Right ventricle myocardium inferior (tissue), 1 donor: ENCODE results near the gene TRAPPC14. TPM values are rescaled to one million over a fixed set of nuclear protein-coding genes. Genes with fewer than 3 reads are reported as not detected.
"Not testable (repeated sequence)": the region's sequence is repeated elsewhere in the genome, so short reads cannot be mapped to it uniquely, and the experiment has no call there.

Experiments
- ATAC-seq: fragments of 200-7000 bp; cut with Tn5 transposase; one replicate; pipeline ENCODE4 v1.9.1; 2020; ENCODE audit warnings: mild to moderate bottlenecking, moderate library complexity
- DNase-seq: peaks from one replicate; pipeline ENCODE4 v3.0.0; 2021; ENCODE audit errors: missing footprints
- intact Hi-C: fragments of 100-400 bp; cut with DNase I; formaldehyde crosslinking; loops from one replicate; pipeline ENCODE4 v1.11.0; 2022
- total RNA-seq: library from RNA; stranded (reverse); fragmentation: NEBNext Ultra II Directional; extraction: Animal tissue kit (Norgen Biotek cat#: 25700); gene quantifications from one replicate; pipeline ENCODE4 v1.2.1, GENCODE V29; 2021
- donor health status: DM: no; HTN: yes; CAD: no; lungs with severe emphysema.

TRAPPC14 gene
- total RNA-seq, 1 donor from 2014 or later: 7.1 TPM

- intact Hi-C loops: no loop called here
- ATAC-seq (no peak), DNase-seq (no peak)
Observed at GRCh38 chr7:100156331-100157068, 2.0 kb downstream of the TRAPPC14 start.

GRCh38 chr7:100155553-100156317, 2.8 kb downstream of the TRAPPC14 start:
- no peak for ATAC-seq
- intact Hi-C loops: no loop called here
- no peak for DNase-seq

DNA sequence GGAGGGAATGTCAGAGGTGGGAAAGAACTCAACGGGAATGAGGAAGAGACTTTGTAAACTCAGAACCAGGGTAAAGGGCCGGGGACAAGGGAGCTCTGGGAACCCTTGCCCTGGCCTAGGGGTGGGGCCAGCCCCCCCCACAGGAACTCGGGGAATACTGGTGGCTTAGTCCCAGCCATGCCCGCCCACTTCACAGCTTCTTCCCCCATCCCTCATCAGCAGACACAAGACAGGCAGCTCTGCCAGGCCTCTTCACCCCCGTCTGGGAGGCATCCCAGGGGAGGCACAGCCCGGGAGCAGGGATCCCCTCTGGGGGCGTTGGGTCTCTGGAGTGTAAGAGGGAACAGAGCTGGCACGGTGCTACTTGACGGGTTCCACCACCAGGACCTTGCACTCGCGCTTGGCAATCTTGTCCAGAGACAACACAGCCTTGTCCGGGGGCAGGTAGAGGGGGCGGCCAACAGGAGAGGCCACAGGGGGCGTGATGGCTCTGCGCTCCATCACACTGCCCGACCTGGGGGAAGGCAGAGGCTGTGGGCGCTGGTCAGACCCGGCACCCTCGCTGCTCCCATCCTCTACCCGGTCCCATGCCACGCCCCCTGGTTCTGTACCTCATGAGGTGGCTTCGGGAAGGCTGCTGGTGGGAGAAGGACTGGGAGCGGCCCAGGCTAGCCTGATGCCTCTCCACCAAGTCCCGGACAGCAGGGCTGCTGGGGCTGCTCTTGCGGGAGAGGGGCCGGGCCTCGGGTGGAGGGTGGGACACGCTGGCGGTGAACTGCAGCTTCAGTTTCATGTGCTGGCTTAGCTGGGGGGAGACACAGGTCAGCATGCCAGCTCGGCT, 3.7 kb downstream of the TRAPPC14 start:
- intact Hi-C loops: no loop called here
- DNase-seq (no peak), ATAC-seq (no peak)

GRCh38 chr7:100153708-100154535, 4.6 kb downstream of the TRAPPC14 start:
- intact Hi-C loops: no loop called here
- DNase-seq (no peak), ATAC-seq (no peak)

DNA sequence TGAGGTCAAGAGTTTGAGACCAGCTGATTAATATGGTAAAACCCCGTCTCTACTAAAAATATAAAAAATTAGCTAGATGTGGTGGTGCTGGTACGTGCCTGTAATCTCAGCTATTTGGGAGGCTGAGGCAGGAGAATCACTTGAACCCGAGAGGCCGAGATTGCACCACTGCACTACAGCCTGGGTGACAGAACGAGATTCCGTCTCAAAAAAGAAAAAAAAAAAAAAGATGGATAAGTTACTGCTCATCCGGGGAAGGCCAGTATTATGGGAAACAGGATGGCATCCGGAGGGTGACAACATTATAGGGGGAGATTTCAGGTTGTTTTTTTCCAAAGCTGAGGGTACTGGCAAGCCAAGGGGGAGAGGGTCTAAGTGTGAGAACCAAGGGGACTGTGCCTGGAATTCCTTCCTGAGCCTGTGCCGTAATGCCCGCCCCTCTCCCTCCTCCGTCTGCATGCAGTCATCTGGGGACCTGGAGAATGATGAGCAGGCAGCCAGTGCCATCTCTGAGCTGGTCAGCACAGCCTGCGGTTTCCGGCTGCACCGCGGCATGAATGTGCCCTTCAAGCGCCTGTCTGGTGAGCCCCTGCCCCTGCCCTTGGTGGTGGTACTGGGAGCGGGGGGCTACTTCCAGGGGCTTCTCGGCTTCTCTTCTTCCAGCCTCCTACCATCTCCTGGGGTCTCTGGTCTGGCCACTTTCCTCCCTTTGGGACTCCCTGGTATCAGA, 5.4 kb downstream of the TRAPPC14 start:
- ATAC-seq: no peak
- no peak for DNase-seq
- intact Hi-C loops: no loop called here

DNA sequence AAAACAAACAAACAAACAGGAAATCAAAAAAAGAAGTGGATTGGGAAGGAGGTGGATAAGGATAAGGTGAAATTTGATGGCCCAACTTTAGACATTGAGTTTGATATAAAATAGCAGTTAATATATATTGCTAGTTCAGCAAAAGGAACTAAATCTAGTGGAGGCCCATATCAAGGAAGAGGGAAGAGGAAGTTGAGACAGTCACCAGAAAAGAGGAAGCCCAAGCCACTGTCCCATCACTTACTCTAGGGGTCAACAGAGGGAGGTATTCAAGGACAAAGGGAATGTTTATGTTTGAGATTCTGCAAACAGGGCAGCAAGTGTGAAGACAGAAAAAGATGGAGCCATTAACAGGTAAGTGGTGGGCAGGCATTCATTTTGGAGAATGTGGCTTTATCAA, 6.1 kb downstream of the TRAPPC14 start:
- intact Hi-C loops: no loop called here
- ATAC-seq (no peak), DNase-seq (no peak)

DNA sequence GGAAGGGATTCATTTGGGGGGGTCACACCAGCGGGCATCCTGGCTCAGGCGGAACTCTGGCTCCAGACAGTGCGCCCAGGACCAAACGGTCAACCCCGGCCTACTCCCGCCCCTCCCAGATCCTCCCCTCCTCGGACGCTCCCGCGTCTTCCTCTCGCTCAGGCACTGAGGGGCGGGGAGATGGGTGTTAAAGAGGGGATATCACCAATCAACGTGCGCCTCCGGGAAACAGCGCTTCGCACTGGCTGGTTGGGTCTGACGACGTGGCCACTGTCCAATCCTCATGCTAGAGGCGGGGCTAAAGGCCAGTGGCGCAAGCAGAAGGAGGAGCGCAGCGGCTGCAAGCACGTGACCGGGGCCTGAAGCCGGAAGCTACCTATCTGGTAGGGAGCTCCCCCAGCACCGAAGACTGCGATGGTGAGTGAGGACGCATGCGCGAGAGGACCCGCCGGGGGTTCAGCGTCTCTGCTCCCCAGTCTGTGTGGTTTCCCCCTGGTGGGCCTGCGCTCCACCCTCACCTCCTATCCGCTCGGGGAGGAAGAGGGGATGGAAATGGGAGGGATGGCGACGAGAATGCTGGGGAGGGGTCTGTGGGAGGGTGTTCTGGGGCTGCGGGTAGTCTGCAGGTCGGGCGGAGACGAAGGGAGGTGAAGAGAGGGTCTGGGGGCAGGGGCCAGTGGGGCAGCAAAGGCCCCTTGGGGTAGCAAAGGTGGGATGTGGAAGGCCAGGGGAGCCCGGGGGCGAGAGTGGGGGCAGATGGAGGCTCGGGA, 9.8 kb downstream of the TRAPPC14 start, which contains the start of gene LAMTOR4:
LAMTOR4 (plus strand) TSS at position 360 of the 770 bp plus-strand sequence; CDS start at position 415, 55 bp downstream.
- ATAC-seq: peak; percentile 100
- intact Hi-C loops: loop anchor here (10.0 kb wide), 1 partner anchor 196 kb away; no protein-coding TSS in a partner anchor

GRCh38 chr7:100148225-100148558, 10.3 kb downstream of the TRAPPC14 start:
- ATAC-seq: peak; percentile 1
- DNase-seq: no peak
- intact Hi-C loops: loop anchor here (10.0 kb wide), 1 partner anchor 197 kb away; no protein-coding TSS in a partner anchor

More for the DNA sequence above, 9.8 kb downstream of the TRAPPC14 start, which contains the start of gene LAMTOR4:
- DNase-seq: peak; percentile 99

GRCh38 chr7:100147278-100147677, 11.2 kb downstream of the TRAPPC14 start:
- no peak for DNase-seq
- no peak for ATAC-seq
- intact Hi-C loops: loop anchor here (10.0 kb wide), 1 partner anchor 198 kb away; no protein-coding TSS in a partner anchor

GRCh38 chr7:100146350-100146749, 12.2 kb downstream of the TRAPPC14 start:
- not testable (repeated sequence) for DNase-seq, ATAC-seq

DNA sequence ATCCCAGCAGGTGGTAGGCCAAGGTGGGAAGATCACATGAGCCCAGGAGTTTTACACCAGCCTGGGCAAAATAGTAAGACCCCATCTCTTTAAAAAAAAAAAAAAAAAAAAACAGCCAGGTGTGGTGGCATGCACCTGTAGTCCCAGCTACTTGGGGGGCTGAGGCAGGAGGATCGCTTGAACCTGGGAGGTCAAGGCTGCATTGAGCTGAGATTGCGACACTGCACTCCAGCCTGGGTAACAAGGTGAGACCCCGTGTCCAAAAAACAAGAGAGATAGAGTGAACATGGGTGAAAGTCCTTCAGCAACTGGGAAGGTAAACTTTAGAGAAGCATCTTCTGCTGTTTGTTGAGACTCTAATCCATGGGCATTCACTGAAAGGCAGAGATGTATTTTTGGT, 16.1 kb downstream of the TRAPPC14 start:
- no peak for DNase-seq
- no peak for ATAC-seq
- intact Hi-C loops: loop anchor here (10.0 kb wide), 1 partner anchor 202 kb away; no protein-coding TSS in a partner anchor

More at GRCh38 chr7:100146350-100146749, 12.2 kb downstream of the TRAPPC14 start:
- intact Hi-C loops: loop anchor here (10.0 kb wide), 1 partner anchor 198 kb away; no protein-coding TSS in a partner anchor

GRCh38 chr7:100141555-100141949, 17.0 kb downstream of the TRAPPC14 start:
- ATAC-seq: no peak
- DNase-seq: no peak
- intact Hi-C loops: loop anchor here (10.0 kb wide), 1 partner anchor 203 kb away; no protein-coding TSS in a partner anchor

- intact Hi-C loops: no loop called here
- DNase-seq: no peak
- no peak for ATAC-seq
Observed at GRCh38 chr7:100137851-100138760, 20.4 kb downstream of the TRAPPC14 start.

GRCh38 chr7:100132697-100133151, 25.8 kb downstream of the TRAPPC14 start:
- DNase-seq: no peak
- intact Hi-C loops: loop anchor here (5.0 kb wide), 1 partner anchor 220 kb away; no protein-coding TSS in a partner anchor
- peak; percentile 53 for ATAC-seq

GRCh38 chr7:100132126-100132525, 26.4 kb downstream of the TRAPPC14 start:
- DNase-seq (no peak), ATAC-seq (no peak)
- intact Hi-C loops: loop anchor here (5.0 kb wide), 1 partner anchor 220 kb away; no protein-coding TSS in a partner anchor
